ENCODE results near the gene MAP3K13. TPM values are rescaled to one million over a fixed set of nuclear protein-coding genes. Genes with fewer than 3 reads are reported as not detected.
A peak's percentile ranks its signal among the peaks of the same experiment; 100 is the strongest.

The MAP3K13 gene
- total and polyA plus RNA-seq, 2 of the 13 experiments (the other 11 are each of a cell fraction or from before 2014, with no cell fraction given) = 24.2 to 26.5 TPM

DNA sequence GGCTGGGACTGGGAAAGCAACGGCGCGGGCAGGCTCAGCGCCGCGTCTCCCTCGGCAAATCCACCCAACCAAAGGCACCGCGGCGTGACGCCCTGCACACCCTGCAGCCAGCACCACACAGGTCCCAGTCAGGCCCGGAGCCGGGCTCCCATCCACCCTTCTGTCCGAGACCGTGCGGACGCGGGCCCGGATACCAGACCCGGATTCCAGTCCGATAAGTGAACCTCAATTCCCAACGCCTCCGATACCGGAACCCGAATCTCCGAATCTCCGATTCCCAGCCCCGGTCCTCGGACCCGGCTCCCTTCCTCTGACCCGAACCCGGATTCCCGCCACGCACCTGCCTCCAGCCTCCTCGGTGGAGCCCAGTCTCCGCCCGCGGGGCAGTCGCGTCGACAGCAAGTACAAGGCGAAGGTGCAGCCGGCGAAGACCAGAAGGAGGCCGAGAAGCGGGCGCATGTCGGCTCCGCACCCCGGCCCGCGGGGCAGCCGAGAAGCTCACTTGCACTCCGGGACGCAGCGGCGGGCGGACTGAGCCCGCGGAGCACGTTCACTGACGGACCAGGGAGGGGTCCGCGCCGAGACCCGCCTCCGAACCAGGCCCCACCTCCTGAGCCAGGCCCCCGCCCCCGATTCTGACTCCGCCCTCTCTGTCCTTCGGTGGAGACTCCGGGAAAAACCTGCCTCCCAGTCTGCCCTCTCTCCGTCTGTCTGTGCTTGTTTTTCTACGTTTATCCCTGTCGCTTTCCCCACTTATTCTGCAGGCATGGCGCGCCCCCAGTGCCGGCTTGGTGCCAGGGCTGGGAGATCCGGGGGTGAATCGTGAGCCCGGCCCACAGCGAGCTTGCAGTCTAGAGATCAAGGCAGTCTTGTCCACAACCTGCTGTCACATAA, 135.8 kb downstream of the MAP3K13 start, which contains the start of gene TMEM41A (continued):
- TF ChIP-seq ZFP62 (CRISPR knock-in tag; IDR thresholded peaks at IDR 0.05) (no peak), ZKSCAN8 (CRISPR knock-in tag; IDR thresholded peaks at IDR 0.05; ENCODE audit: borderline replicate concordance) (peak; percentile 65), ZNF550 (CRISPR knock-in tag; IDR thresholded peaks at IDR 0.05; ENCODE audit: borderline replicate concordance) (0 out of 2 replicates have a peak, but pooled peaks have one; percentile 60), HCFC1 (IDR thresholded peaks at IDR 0.05; ENCODE audit: low read depth, low read length) (peak; percentile 71), ZNF367 (CRISPR knock-in tag; IDR thresholded peaks at IDR 0.05; ENCODE audit: borderline replicate concordance) (peak; percentile 23; the same call in 1 of the 2 replicates), CBX5 (CRISPR knock-in tag; IDR thresholded peaks at IDR 0.05; ENCODE audit: borderline replicate concordance) (peak; percentile 96; the same call in 1 of the 2 replicates), TAF15 (IDR thresholded peaks at IDR 0.05; ENCODE audit: low read depth, low read length, poor library complexity, severe bottlenecking) (peak; percentile 95), TP53 (CRISPR knock-in tag; conservative IDR thresholded peaks at IDR 0.05) (no peak), MIER3 (CRISPR knock-in tag; IDR thresholded peaks at IDR 0.05; ENCODE audit: borderline replicate concordance) (peak; percentile 86), ARHGAP35 (CRISPR knock-in tag; IDR thresholded peaks at IDR 0.05; ENCODE audit: borderline replicate concordance) (peak; percentile 91), ZNF660 (CRISPR knock-in tag; IDR thresholded peaks at IDR 0.05; ENCODE audit: borderline replicate concordance, low read depth) (no peak), HES4 (CRISPR knock-in tag; IDR thresholded peaks at IDR 0.05; ENCODE audit: borderline replicate concordance) (peak; percentile 79), SIX1 (CRISPR knock-in tag; IDR thresholded peaks at IDR 0.05; ENCODE audit: borderline replicate concordance) (peak; percentile 44; the same call in 1 of the 2 replicates), ZNF777 (CRISPR knock-in tag; IDR thresholded peaks at IDR 0.05) (peak; percentile 66), CEBPB (IDR thresholded peaks at IDR 0.05; ENCODE audit: borderline replicate concordance, low read depth, low read length) (no peak), ATAD3A (CRISPR knock-in tag; IDR thresholded peaks at IDR 0.05) (no peak), HMG20B (CRISPR knock-in tag; conservative IDR thresholded peaks at IDR 0.05) (peak; percentile 69), GFI1 (CRISPR knock-in tag; IDR thresholded peaks at IDR 0.05; ENCODE audit: borderline replicate concordance) (peak; percentile 72; the same call in 1 of the 2 replicates)
- TF ChIP-seq, protein P1, sequence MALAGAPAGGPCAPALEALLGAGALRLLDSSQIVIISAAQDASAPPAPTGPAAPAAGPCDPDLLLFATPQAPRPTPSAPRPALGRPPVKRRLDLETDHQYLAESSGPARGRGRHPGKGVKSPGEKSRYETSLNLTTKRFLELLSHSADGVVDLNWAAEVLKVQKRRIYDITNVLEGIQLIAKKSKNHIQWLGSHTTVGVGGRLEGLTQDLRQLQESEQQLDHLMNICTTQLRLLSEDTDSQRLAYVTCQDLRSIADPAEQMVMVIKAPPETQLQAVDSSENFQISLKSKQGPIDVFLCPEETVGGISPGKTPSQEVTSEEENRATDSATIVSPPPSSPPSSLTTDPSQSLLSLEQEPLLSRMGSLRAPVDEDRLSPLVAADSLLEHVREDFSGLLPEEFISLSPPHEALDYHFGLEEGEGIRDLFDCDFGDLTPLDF (CRISPR knock-in tag; IDR thresholded peaks at IDR 0.05) = no peak
- TF ChIP-seq, protein P2, sequence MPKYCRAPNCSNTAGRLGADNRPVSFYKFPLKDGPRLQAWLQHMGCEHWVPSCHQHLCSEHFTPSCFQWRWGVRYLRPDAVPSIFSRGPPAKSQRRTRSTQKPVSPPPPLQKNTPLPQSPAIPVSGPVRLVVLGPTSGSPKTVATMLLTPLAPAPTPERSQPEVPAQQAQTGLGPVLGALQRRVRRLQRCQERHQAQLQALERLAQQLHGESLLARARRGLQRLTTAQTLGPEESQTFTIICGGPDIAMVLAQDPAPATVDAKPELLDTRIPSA (CRISPR knock-in tag; IDR thresholded peaks at IDR 0.05; ENCODE audit: borderline replicate concordance) = no peak
- TF ChIP-seq, protein P3, sequence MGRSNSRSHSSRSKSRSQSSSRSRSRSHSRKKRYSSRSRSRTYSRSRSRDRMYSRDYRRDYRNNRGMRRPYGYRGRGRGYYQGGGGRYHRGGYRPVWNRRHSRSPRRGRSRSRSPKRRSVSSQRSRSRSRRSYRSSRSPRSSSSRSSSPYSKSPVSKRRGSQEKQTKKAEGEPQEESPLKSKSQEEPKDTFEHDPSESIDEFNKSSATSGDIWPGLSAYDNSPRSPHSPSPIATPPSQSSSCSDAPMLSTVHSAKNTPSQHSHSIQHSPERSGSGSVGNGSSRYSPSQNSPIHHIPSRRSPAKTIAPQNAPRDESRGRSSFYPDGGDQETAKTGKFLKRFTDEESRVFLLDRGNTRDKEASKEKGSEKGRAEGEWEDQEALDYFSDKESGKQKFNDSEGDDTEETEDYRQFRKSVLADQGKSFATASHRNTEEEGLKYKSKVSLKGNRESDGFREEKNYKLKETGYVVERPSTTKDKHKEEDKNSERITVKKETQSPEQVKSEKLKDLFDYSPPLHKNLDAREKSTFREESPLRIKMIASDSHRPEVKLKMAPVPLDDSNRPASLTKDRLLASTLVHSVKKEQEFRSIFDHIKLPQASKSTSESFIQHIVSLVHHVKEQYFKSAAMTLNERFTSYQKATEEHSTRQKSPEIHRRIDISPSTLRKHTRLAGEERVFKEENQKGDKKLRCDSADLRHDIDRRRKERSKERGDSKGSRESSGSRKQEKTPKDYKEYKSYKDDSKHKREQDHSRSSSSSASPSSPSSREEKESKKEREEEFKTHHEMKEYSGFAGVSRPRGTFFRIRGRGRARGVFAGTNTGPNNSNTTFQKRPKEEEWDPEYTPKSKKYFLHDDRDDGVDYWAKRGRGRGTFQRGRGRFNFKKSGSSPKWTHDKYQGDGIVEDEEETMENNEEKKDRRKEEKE (IDR thresholded peaks at IDR 0.05) = no peak
- TF ChIP-seq, protein P4, sequence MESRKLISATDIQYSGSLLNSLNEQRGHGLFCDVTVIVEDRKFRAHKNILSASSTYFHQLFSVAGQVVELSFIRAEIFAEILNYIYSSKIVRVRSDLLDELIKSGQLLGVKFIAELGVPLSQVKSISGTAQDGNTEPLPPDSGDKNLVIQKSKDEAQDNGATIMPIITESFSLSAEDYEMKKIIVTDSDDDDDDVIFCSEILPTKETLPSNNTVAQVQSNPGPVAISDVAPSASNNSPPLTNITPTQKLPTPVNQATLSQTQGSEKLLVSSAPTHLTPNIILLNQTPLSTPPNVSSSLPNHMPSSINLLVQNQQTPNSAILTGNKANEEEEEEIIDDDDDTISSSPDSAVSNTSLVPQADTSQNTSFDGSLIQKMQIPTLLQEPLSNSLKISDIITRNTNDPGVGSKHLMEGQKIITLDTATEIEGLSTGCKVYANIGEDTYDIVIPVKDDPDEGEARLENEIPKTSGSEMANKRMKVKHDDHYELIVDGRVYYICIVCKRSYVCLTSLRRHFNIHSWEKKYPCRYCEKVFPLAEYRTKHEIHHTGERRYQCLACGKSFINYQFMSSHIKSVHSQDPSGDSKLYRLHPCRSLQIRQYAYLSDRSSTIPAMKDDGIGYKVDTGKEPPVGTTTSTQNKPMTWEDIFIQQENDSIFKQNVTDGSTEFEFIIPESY (CRISPR knock-in tag; IDR thresholded peaks at IDR 0.05) = no peak; the same call in none of the 2 replicates

Measured in HepG2 (cell line).